A549 treated with RU486 at 1 μM for 4 hours (cell line): ENCODE data around the gene LPA. TPM values are rescaled to one million over a fixed set of nuclear protein-coding genes. Genes with fewer than 3 reads are reported as not detected.

Experiments used
- total RNA-seq: library from RNA; stranded (reverse); fragments of 200-300 nt; extraction: Qiagen RNA extraction; gene quantifications from 5 replicates; pipeline ENCODE4 v1.2.3, GENCODE V29; 2022; ENCODE audit warnings: low read depth

Gene LPA
- total RNA-seq = 0.09 to 0.10 TPM in 2 of 5 replicates, not detected in the others

GRCh38 chr6:160664198-160664597, at the start of gene LPA:
Gene LPA, minus strand, starts transcription at chr6:160664275. Its CDS starts 61 bp downstream, at chr6:160664214.

GRCh38 chr6:160701918-160702680, 38.0 kb upstream of the LPA start, which contains the start of gene PLG:
Gene PLG, plus strand, starts transcription at chr6:160702244. Its CDS starts 61 bp downstream, at chr6:160702305.

Other genes with a start within 250 kb of the LPA start
- gene PLG, start 38.0 kb upstream of the LPA start, total RNA-seq = not detected in 5 replicates